A549 (cell line): ENCODE data around the gene NOTCH2. TPM values are rescaled to one million over a fixed set of nuclear protein-coding genes. Genes with fewer than 3 reads are reported as not detected.
"Not testable (repeated sequence)": the region's sequence is repeated elsewhere in the genome, so short reads cannot be mapped to it uniquely, and the experiment has no call there.

ENCODE experiments used
- ATAC-seq, 2 experiments: fragments of 200-7000 bp in 1 of 2; fragments of >200 bp in 1 of 2; cut with Nextera tagmentation in 1 of 2; cut with Tn5 transposase in 1 of 2; 3 replicates each; pipeline versions ENCODE4 v1.8.0 to v1.9.1; 2018 to 2020; ENCODE audit warnings: mild to moderate bottlenecking in 1 of 2, moderate library complexity in 1 of 2
- CTCF ChIA-PET: fragments of 300-600 bp; sonication (Branson Sonifier 250); formaldehyde crosslinking; extraction: SDS; loops from one replicate; lab custom pipeline; 2021; ENCODE audit warnings: antibody characterized with exemption, inconsistent platforms; lab: Yijun Ruan, JAX
- POLR2A ChIA-PET: fragments of 350-600 bp; formaldehyde crosslinking; extraction: SDS; loops from one replicate; lab custom pipeline; 2021; ENCODE audit warnings: antibody characterized with exemption, inconsistent platforms; lab: Yijun Ruan, JAX
- DNase-seq, 2 experiments: peaks; one replicate each; pipeline versions ENCODE4 v3.0.0 to v3.0.0-alpha.2; 2011 to 2016; ENCODE audit warnings: low read depth in 1 of 2, low spot score in 1 of 2
- FAIRE-seq: peaks from 2 replicates; lab custom pipeline; 2011; peaks lifted over from hg19 to GRCh38; lab: Jason Lieb, UNC
- H3K27ac ChIP-seq, 2 experiments: fragments of >200 bp; sonication (Bioruptor Twin); formaldehyde crosslinking; 3 replicates each; pipeline ENCODE4 v1.5.1; 2016 to 2017
- H3K4me1 ChIP-seq: fragments of >200 bp; sonication (Bioruptor Twin); formaldehyde crosslinking; 3 replicates; pipeline ENCODE4 v1.6.1; 2016
- H3K4me2 ChIP-seq: fragments of >200 bp; sonication (Bioruptor Twin); formaldehyde crosslinking; 3 replicates; pipeline ENCODE4 v1.6.1; 2016
- H3K4me3 ChIP-seq: fragments of >200 bp; sonication (Bioruptor Twin); formaldehyde crosslinking; 3 replicates; pipeline ENCODE4 v1.5.1; 2016
- H3K9me3 ChIP-seq: fragments of >200 bp; sonication (Bioruptor Twin); formaldehyde crosslinking; 3 replicates; pipeline ENCODE4 v1.6.1; 2016
- WGBS: methylation state at CpG from one replicate; pipeline ENCODE4 v1.1.6; 2017; ENCODE audit errors: missing lambda C conversion rate; 5-methylcytosine and 5-hydroxymethylcytosine counted together
- polyA minus RNA-seq: library from RNA; depleted of rRNA, polyadenylated mRNA; stranded (reverse); fragments of >200 nt; gene quantifications from 2 replicates; pipeline ENCODE4 v1.2.3, GENCODE V29; 2011; rRNA and poly(A)+ RNA removed
- polyA plus RNA-seq, 4 experiments: library from polyadenylated mRNA; depleted of rRNA in 3 of 4; stranded (reverse); fragments of >200 nt; fragmentation: RNase III in 1 of 4; extraction: RNeasy Plus Mini Kit Qiagen cat#74134 plus additional on column Dnase treatment in 1 of 4; gene quantifications; 2 replicates in 3 of 4; 3 replicates in 1 of 4; pipeline ENCODE4 v1.2.3, GENCODE V29; 2011 to 2017

Gene NOTCH2
- 15.0 and 29.9 TPM in 2 replicates for polyA plus RNA-seq (2011; rRNA removed)
- 6.8 and 9.0 TPM in 2 replicates for polyA plus RNA-seq (2012; cell fraction: cytosol; rRNA removed)
- polyA plus RNA-seq (2012; cell fraction: nucleus; rRNA removed), result 20.2 and 20.7 TPM in 2 replicates
- 11.6 to 13.5 TPM (median 11.6 TPM) in 3 replicates for polyA plus RNA-seq (2017; fragmentation: RNase III; extraction: RNeasy Plus Mini Kit Qiagen cat#74134 plus additional on column Dnase treatment)
- polyA minus RNA-seq, result 114 and 127 TPM in 2 replicates

GRCh38 chr1:120069067-120069919, at the start of gene NOTCH2:
Gene NOTCH2 (minus strand): TSS chr1:120069662. CDS start chr1:120069406, 256 bp downstream.
- H3K4me1 ChIP-seq, POLR2A ChIA-PET, FAIRE-seq, H3K9me3 ChIP-seq, CTCF ChIA-PET: not testable (repeated sequence)
- H3K27ac ChIP-seq, result peak within 1 kb of the TSS; percentile 64 to 85
- peak within 1 kb of the TSS; percentile 26; the same call in 1 of the 3 replicates for H3K4me2 ChIP-seq
- WGBS, result no CpG with 5 or more reads among the region's 95 CpGs
- H3K4me3 ChIP-seq, result peak within 1 kb of the TSS; percentile 52
- ATAC-seq (peak; percentile 92 to 95), DNase-seq (peak in 1 of 2 experiments; percentile 26)

GRCh38 chr1:120117371-120118177, 48.1 kb upstream of the NOTCH2 start:
- DNase-seq, H3K27ac ChIP-seq, CTCF ChIA-PET, POLR2A ChIA-PET, H3K4me1 ChIP-seq, H3K4me2 ChIP-seq, H3K9me3 ChIP-seq, H3K4me3 ChIP-seq, ATAC-seq, FAIRE-seq: not testable (repeated sequence)
- WGBS, result 38% methylated on average over 2 of the region's 4 CpGs

GRCh38 chr1:120116094-120116493, 46.6 kb upstream of the NOTCH2 start:
- DNase-seq, H3K4me1 ChIP-seq, H3K9me3 ChIP-seq, FAIRE-seq, POLR2A ChIA-PET, H3K4me2 ChIP-seq, CTCF ChIA-PET, ATAC-seq, H3K4me3 ChIP-seq, H3K27ac ChIP-seq: not testable (repeated sequence)
- WGBS, result 80% methylated on average over 2 of the region's 2 CpGs

GRCh38 chr1:120113134-120113533, 43.7 kb upstream of the NOTCH2 start:
- DNase-seq, POLR2A ChIA-PET, H3K27ac ChIP-seq, H3K4me1 ChIP-seq, H3K4me2 ChIP-seq, ATAC-seq, CTCF ChIA-PET, H3K9me3 ChIP-seq, FAIRE-seq, H3K4me3 ChIP-seq: not testable (repeated sequence)
- 49% methylated on average over 3 of the region's 3 CpGs for WGBS

- not testable (repeated sequence) for FAIRE-seq
Measured at GRCh38 chr1:120112212-120112611, 42.8 kb upstream of the NOTCH2 start.

GRCh38 chr1:120111771-120112170, 42.3 kb upstream of the NOTCH2 start:
- DNase-seq, CTCF ChIA-PET, H3K9me3 ChIP-seq, H3K4me1 ChIP-seq, H3K27ac ChIP-seq, FAIRE-seq, POLR2A ChIA-PET, H3K4me2 ChIP-seq, H3K4me3 ChIP-seq: not testable (repeated sequence)
- 0% methylated on average over 1 of the region's 3 CpGs for WGBS
- peak; percentile 86 to 96; a peak in 5 of 6 replicates for ATAC-seq

More at GRCh38 chr1:120112212-120112611, 42.8 kb upstream of the NOTCH2 start:
- H3K4me3 ChIP-seq, DNase-seq, H3K4me1 ChIP-seq, CTCF ChIA-PET, POLR2A ChIA-PET, H3K9me3 ChIP-seq, H3K4me2 ChIP-seq, H3K27ac ChIP-seq: not testable (repeated sequence)
- peak; percentile 26 to 50; a peak in 3 of 6 replicates for ATAC-seq
- WGBS, result 74% methylated on average over 5 of the region's 5 CpGs

GRCh38 chr1:120111008-120111407, 41.5 kb upstream of the NOTCH2 start:
- POLR2A ChIA-PET, H3K4me1 ChIP-seq, H3K4me3 ChIP-seq, H3K4me2 ChIP-seq, CTCF ChIA-PET, H3K9me3 ChIP-seq, H3K27ac ChIP-seq, DNase-seq, FAIRE-seq: not testable (repeated sequence)
- 100% methylated on average over 1 of the region's 2 CpGs for WGBS
- ATAC-seq, result peak; percentile 16 to 39; a peak in 2 of 6 replicates

GRCh38 chr1:120109656-120110055, 40.2 kb upstream of the NOTCH2 start:
- H3K27ac ChIP-seq, POLR2A ChIA-PET, DNase-seq, ATAC-seq, H3K4me1 ChIP-seq, H3K4me2 ChIP-seq, CTCF ChIA-PET, H3K9me3 ChIP-seq, H3K4me3 ChIP-seq, FAIRE-seq: not testable (repeated sequence)
- 97% methylated on average over 6 of the region's 9 CpGs for WGBS

GRCh38 chr1:120109180-120109579, 39.7 kb upstream of the NOTCH2 start:
- POLR2A ChIA-PET, H3K4me2 ChIP-seq, DNase-seq, H3K27ac ChIP-seq, H3K4me1 ChIP-seq, FAIRE-seq, H3K9me3 ChIP-seq, CTCF ChIA-PET, H3K4me3 ChIP-seq, ATAC-seq: not testable (repeated sequence)
- 90% methylated on average over 10 of the region's 10 CpGs for WGBS

- H3K4me2 ChIP-seq, H3K27ac ChIP-seq, H3K9me3 ChIP-seq, H3K4me1 ChIP-seq, ATAC-seq, H3K4me3 ChIP-seq, POLR2A ChIA-PET, FAIRE-seq, DNase-seq, CTCF ChIA-PET: not testable (repeated sequence)
- WGBS, result 77% methylated on average over 1 of the region's 2 CpGs
Measured at GRCh38 chr1:120105288-120105687, 35.8 kb upstream of the NOTCH2 start.
